ENCODE measurements around the gene MGAT1. TPM values are rescaled to one million over a fixed set of nuclear protein-coding genes. Genes with fewer than 3 reads are reported as not detected.

The MGAT1 gene
- total and polyA plus RNA-seq, 2 of the 8 experiments (the other 6 are each of a cell fraction or from before 2014, with no cell fraction given), result 66.8 to 77.0 TPM

DNA sequence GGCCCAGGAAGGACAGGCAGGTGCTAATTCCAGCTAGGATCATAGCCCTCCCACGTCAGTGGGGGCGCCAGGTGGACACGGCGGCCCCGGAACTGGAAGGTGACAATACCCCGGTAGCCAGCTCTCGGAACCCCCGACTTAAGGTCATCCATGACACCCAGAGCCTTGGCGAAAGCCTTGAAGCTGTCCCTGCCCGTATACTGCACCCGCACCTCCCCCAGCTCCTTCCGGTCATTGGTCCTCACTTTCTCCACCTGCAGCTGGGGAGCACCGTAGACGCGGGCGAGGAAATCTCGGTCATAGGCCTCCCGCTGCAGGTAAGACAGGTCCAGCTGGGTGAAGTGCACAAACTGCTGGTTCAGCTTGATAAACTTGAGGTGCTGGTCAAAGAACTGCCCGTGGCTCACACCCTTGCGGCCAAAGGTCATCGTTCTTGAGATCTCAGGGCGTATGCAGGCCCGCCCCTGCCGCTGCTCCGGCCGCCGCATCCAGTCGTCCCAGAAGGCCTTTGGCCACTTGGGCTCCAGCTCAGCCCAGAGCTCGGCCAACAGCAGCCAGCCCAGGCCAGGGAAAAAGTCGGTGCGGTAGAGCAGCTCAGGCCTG, 10.9 kb downstream of the MGAT1 start:
- Histone ChIP-seq H3K4me3 (ENCODE audit: extremely low read depth in 1 of 4, insufficient read depth in 2 of 4, low read depth in 3 of 4, low read length in 4 of 4) (no peak overlapping the region), H3K4ac (replicated peaks; ENCODE audit: insufficient read length, low read depth, low read length) (no peak overlapping the region), H2BK20ac (ENCODE audit: low read length) (no peak overlapping the region), H3K18ac (ENCODE audit: extremely low read depth, low read length) (no peak overlapping the region), H4K8ac (ENCODE audit: extremely low read depth, insufficient read depth, low read length) (no peak overlapping the region), H2AK5ac (ENCODE audit: low read depth, low read length) (no peak overlapping the region), H2BK12ac (ENCODE audit: low read depth, low read length) (no peak overlapping the region), H3K23me2 (ENCODE audit: low read depth, low read length) (no peaks in the 10 kb centered on the region), H4K20me1 (replicated peaks in 1 of 2; ENCODE audit: control insufficient read depth in 1 of 2, insufficient read depth in 2 of 2, low read length in 2 of 2) (peaks cover 0 to 23% of the 10 kb centered on the region in 2 experiments), H4K91ac (replicated peaks; ENCODE audit: insufficient read length, low read length) (no peak overlapping the region), H3K27me3 (replicated peaks in 1 of 4; ENCODE audit: control insufficient read depth in 3 of 4, extremely low read depth in 1 of 4, insufficient read depth in 3 of 4, low read length in 3 of 4) (no peaks in the 10 kb centered on the region), H2BK120ac (replicated peaks; ENCODE audit: low read depth, low read length) (no peak overlapping the region), H3K4me1 (replicated peaks in 1 of 4; ENCODE audit: control insufficient read depth in 3 of 4, insufficient read depth in 4 of 4, low read length in 3 of 4) (peaks cover 3 to 17% (median 10%) of the 10 kb centered on the region in 4 experiments), H3K27ac (ENCODE audit: low read depth, low read length) (no peak overlapping the region), H3K4me2 (ENCODE audit: insufficient read depth in 1 of 2, low read depth in 2 of 2, low read length in 2 of 2) (no peak overlapping the region), H3K36me3 (ENCODE audit: control insufficient read depth in 2 of 4, insufficient read depth in 4 of 4, low read length in 3 of 4) (peaks cover 2 to 17% (median 11%) of the 10 kb centered on the region in 4 experiments; a peak in 6 of 8 replicates), H3K9ac (replicated peaks in 1 of 4; ENCODE audit: extremely low read depth in 1 of 4, low read depth in 3 of 4, low read length in 3 of 4) (no peak overlapping the region), H3K79me1 (ENCODE audit: low read depth, low read length) (peaks cover 23% of the 10 kb centered on the region), H3K9me3 (ENCODE audit: insufficient read depth in 2 of 2, low read depth in 1 of 2, low read length in 1 of 2) (no peaks in the 10 kb centered on the region), H2AFZ (ENCODE audit: low read length) (no peak overlapping the region), H2BK5ac (ENCODE audit: low read depth, low read length) (no peak overlapping the region), H3K56ac (replicated peaks; ENCODE audit: insufficient read length, low read depth, low read length) (no peak overlapping the region), H3K14ac (ENCODE audit: insufficient read length) (no peak overlapping the region), H3K79me2 (ENCODE audit: control insufficient read depth in 1 of 2, insufficient read depth in 2 of 2, low read length in 2 of 2) (peaks cover 0 to 41% of the 10 kb centered on the region in 2 experiments; a peak in 2 of 4 replicates), H4K5ac (ENCODE audit: insufficient read length, low read depth, low read length) (no peak overlapping the region), H3K23ac (ENCODE audit: insufficient read length) (no peak overlapping the region), H2BK15ac (ENCODE audit: low read length) (no peak overlapping the region)
- 95% methylated on average over 31 of the region's 31 CpGs; no CpG with 5 or more reads in 1 of the 2 experiments for WGBS, 2 experiments (ENCODE audit: extremely low coverage in 1 of 2, insufficient coverage in 1 of 2, insufficient read length in 1 of 2, insufficient replicate concordance in 2 of 2, low coverage in 1 of 2, low lambda C conversion rate in 2 of 2, missing lambda C conversion rate in 1 of 2)
- ChIA-PET POLR2A (ENCODE audit: partially characterized antibody) (interaction anchor here (0.7 to 3.3 kb wide), 3 partner anchors 10 to 20 kb away, joined by 3 to 37 read pairs (median 3); partner anchors contain the start of gene MGAT1), CTCF (ENCODE audit: partially characterized antibody) (interaction anchor here (0.9 to 10.6 kb wide), 5 partner anchors 9 to 376 kb away, joined by 3 to 99 read pairs (median 6); partner anchors contain the start of gene MGAT1)
- FAIRE-seq (no peak), DNase-seq (ENCODE audit: low read depth in 1 of 2, low spot score in 2 of 2) (no peak)
- TF ChIP-seq TAF7 (optimal IDR thresholded peaks at IDR 0.05; ENCODE audit: borderline replicate concordance, low read depth, low read length) (no peak), PHF8 (conservative IDR thresholded peaks at IDR 0.05; ENCODE audit: low read depth, low read length) (no peak), CHD2 (IDR thresholded peaks at IDR 0.05; ENCODE audit: low read length) (no peak), TCF12 (IDR thresholded peaks at IDR 0.05; ENCODE audit: low read depth, low read length) (no peak), SRF (IDR thresholded peaks at IDR 0.05; ENCODE audit: low read depth, low read length) (no peak), EZH2 (IDR thresholded peaks at IDR 0.05; ENCODE audit: low read depth, low read length, severe bottlenecking) (no peak), NRF1 (IDR thresholded peaks at IDR 0.05; ENCODE audit: low read depth, low read length) (no peak)
